Naive thymus-derived CD4-positive, alpha-beta T cell (primary cell): ENCODE results near the gene HOXA6. TPM values are rescaled to one million over a fixed set of nuclear protein-coding genes. Genes with fewer than 3 reads are reported as not detected.

Experiments used
- ATAC-seq: fragments of 150-1000 bp; cut with Tn5 transposase; 2 replicates; pipeline ENCODE4 v1.10.0; 2021; ENCODE audit warnings: mild to moderate bottlenecking, moderate library complexity
- CTCF ChIA-PET: fragments of 350-600 bp; sonication (Branson Sonifier 250); formaldehyde crosslinking; loops from one replicate; lab custom pipeline; 2021; ENCODE audit warnings: antibody characterized with exemption; lab: Charles Lee
- POLR2A ChIA-PET: fragments of 350-600 bp; sonication (Branson Sonifier 250); formaldehyde crosslinking; loops from one replicate; lab custom pipeline; 2021; ENCODE audit warnings: antibody characterized with exemption, inconsistent platforms; lab: Charles Lee
- DNase-seq, 9 donors: peaks; one replicate each; pipeline versions ENCODE4 v3.0.0 to v3.0.0-alpha.2; 2020 to 2022; ENCODE audit warnings: mixed read lengths in 1 of 9
- H3K27ac ChIP-seq: one replicate; pipeline ENCODE4 v1.7.0; 2013; ENCODE audit warnings: mild to moderate bottlenecking, low read depth, low read length, moderate library complexity
- H3K27me3 ChIP-seq, 2 donors: one replicate each; pipeline ENCODE4 v1.7.0; 2013; ENCODE audit warnings: low read length in 2 of 2, mild to moderate bottlenecking in 2 of 2, moderate library complexity in 2 of 2; ENCODE audit not compliant: control insufficient read depth in 2 of 2, insufficient read depth in 2 of 2
- H3K36me3 ChIP-seq, 3 experiments: 1 replicate in 2 of 3; 2 replicates in 1 of 3; pipeline ENCODE4 v1.7.0; 2013; ENCODE audit warnings: low read length in 3 of 3, mild to moderate bottlenecking in 3 of 3, moderate library complexity in 1 of 3; ENCODE audit not compliant: insufficient read depth in 3 of 3, control insufficient read depth in 2 of 3
- H3K4me1 ChIP-seq, 2 donors: one replicate each; pipeline ENCODE4 v1.7.0; 2013; ENCODE audit warnings: low read length in 2 of 2, mild to moderate bottlenecking in 2 of 2, moderate library complexity in 1 of 2; ENCODE audit not compliant: control insufficient read depth in 2 of 2, insufficient read depth in 2 of 2
- H3K4me3 ChIP-seq: 2 replicates; pipeline ENCODE4 v1.7.0; 2013; ENCODE audit warnings: mild to moderate bottlenecking, low read length
- H3K9me3 ChIP-seq, 3 experiments: 1 replicate in 2 of 3; 2 replicates in 1 of 3; pipeline ENCODE4 v1.7.0; 2013; ENCODE audit warnings: low read length in 3 of 3; ENCODE audit not compliant: control insufficient read depth in 2 of 3
- H3K27ac Mint-ChIP-seq, 9 donors: one replicate each; pipeline ENCODE4 v1.8.0; 2020 to 2022; ENCODE audit warnings: mixed read lengths in 9 of 9, mild to moderate bottlenecking in 8 of 9, moderate library complexity in 5 of 9, inconsistent platforms in 2 of 9
- H3K27me3 Mint-ChIP-seq, 5 donors: one replicate each; pipeline ENCODE4 v1.8.0; 2021 to 2022; ENCODE audit warnings: mixed read lengths in 5 of 5, mild to moderate bottlenecking in 1 of 5
- H3K36me3 Mint-ChIP-seq, 5 donors: one replicate each; pipeline ENCODE4 v1.8.0; 2020 to 2022; ENCODE audit warnings: mixed read lengths in 5 of 5, mild to moderate bottlenecking in 3 of 5, inconsistent platforms in 1 of 5
- H3K4me1 Mint-ChIP-seq, 7 donors: one replicate each; pipeline ENCODE4 v1.8.0; 2020 to 2022; ENCODE audit warnings: mixed read lengths in 7 of 7, mild to moderate bottlenecking in 3 of 7, inconsistent platforms in 1 of 7
- H3K4me3 Mint-ChIP-seq, 10 donors: one replicate each; pipeline ENCODE4 v1.8.0; 2020 to 2022; ENCODE audit warnings: mild to moderate bottlenecking in 10 of 10, mixed read lengths in 10 of 10, moderate library complexity in 6 of 10, inconsistent platforms in 2 of 10
- H3K9me3 Mint-ChIP-seq, 11 donors: one replicate each; pipeline ENCODE4 v1.8.0; 2020 to 2022; ENCODE audit warnings: mixed read lengths in 11 of 11, mild to moderate bottlenecking in 4 of 11, inconsistent platforms in 1 of 11, moderate library complexity in 1 of 11
- intact Hi-C, 2 donors: fragments of 100-400 bp; cut with micrococcal nuclease; formaldehyde crosslinking; loops; one replicate each; pipeline ENCODE4 v1.15.1; 2023
- polyA plus RNA-seq, 2 donors: library from polyadenylated mRNA; unstranded; fragments of 300-500 nt; fragmentation: Illumina TruSeq; gene quantifications; one replicate each; pipeline ENCODE4 v1.2.3, GENCODE V29; 2021
- total RNA-seq, 6 experiments: library from RNA in 5 of 6; stranded (reverse) in 5 of 6; gene quantifications; 1 replicate in 5 of 6; 2 replicates in 1 of 6; pipeline ENCODE4 v1.2.3 and lab custom pipeline; 2021 to 2026

The HOXA6 gene
- under 1 TPM in 2 of 5 experiments, not detected in 3; 0.32 to 0.49 TPM for total RNA-seq
- polyA plus RNA-seq: not detected
- not detected for total RNA-seq (lab: John Stamatoyannopoulos, UW)

- H3K4me3 ChIP-seq: no peak within 1 kb of the TSS
- H3K27ac ChIP-seq: no peak within 1 kb of the TSS
- POLR2A ChIA-PET: interaction anchor here (1.2 kb wide), 1 partner anchor 10 kb away, joined by 3 read pairs; no protein-coding TSS in a partner anchor
- Mint-ChIP-seq H3K27me3 (peaks cover 63 to 81% (median 65%) of the 10 kb centered on the region in 5 donors), H3K36me3 (peaks cover 0 to 3% (median 0%) of the 10 kb centered on the region in 5 donors), H3K27ac (peak within 1 kb of the TSS in 3 of 9 donors; percentile 42 to 62 (median 45)), H3K9me3 (peaks cover 0 to 3% (median 0%) of the 10 kb centered on the region in 11 donors), H3K4me3 (peak within 1 kb of the TSS in 9 of 10 donors; percentile 56 to 82 (median 69)), H3K4me1 (peaks cover 10 to 41% (median 28%) of the 10 kb centered on the region in 7 donors)
- DNase-seq: no peak
- CTCF ChIA-PET: interaction anchor here (1.0 to 4.2 kb wide), 2 partner anchors 14 to 460 kb away, joined by 3 to 42 read pairs; no protein-coding TSS in a partner anchor
- intact Hi-C loops: no loop called here
- H3K9me3 ChIP-seq: no peaks in the 10 kb centered on the region
- peaks cover 21 to 26% of the 10 kb centered on the region in 2 donors for H3K4me1 ChIP-seq
- H3K27me3 ChIP-seq: peaks cover 20 to 40% of the 10 kb centered on the region in 2 donors
- H3K36me3 ChIP-seq: no peaks in the 10 kb centered on the region
- no peak for ATAC-seq
Observed at GRCh38 chr7:27147199-27148030, at the start of gene HOXA6. HOXA6 (minus strand) TSS chr7:27147774; CDS start chr7:27147749, 25 bp downstream.

- H3K4me3 ChIP-seq: no peak overlapping the region
- no peak overlapping the region for H3K4me3 Mint-ChIP-seq
- H3K9me3 ChIP-seq: no peaks in the 10 kb centered on the region
- no peaks in the 10 kb centered on the region for H3K36me3 ChIP-seq
- H3K27me3 ChIP-seq: peaks cover 37 to 69% of the 10 kb centered on the region in 2 donors
- H3K4me1 Mint-ChIP-seq: peaks cover 9 to 47% (median 36%) of the 10 kb centered on the region in 7 donors
- intact Hi-C loops: loop anchor here (1.0 to 10.0 kb wide), 15 partner anchors 34 to 1758 kb away; partner anchors contain the start of gene TRIL (in 1 of the 2)
- ChIA-PET POLR2A (interaction anchor here (0.7 kb wide), 1 partner anchor 723 kb away, joined by 3 read pairs; no protein-coding TSS in a partner anchor), CTCF (interaction anchor here (0.6 to 2.4 kb wide), 19 partner anchors 9 to 901 kb away, joined by 3 to 17 read pairs (median 4); no protein-coding TSS in a partner anchor)
- H3K9me3 Mint-ChIP-seq: peaks cover 0 to 12% (median 0%) of the 10 kb centered on the region in 11 donors
- ATAC-seq: peak; percentile 55
- peaks cover 19 to 34% of the 10 kb centered on the region in 2 donors for H3K4me1 ChIP-seq
- peaks cover 78 to 85% (median 80%) of the 10 kb centered on the region in 5 donors for H3K27me3 Mint-ChIP-seq
- no peak overlapping the region for H3K27ac ChIP-seq
- peak overlapping the region in 2 of 9 donors; percentile 69 for H3K27ac Mint-ChIP-seq
- H3K36me3 Mint-ChIP-seq: peaks cover 0 to 5% (median 0%) of the 10 kb centered on the region in 5 donors
- peak; percentile 62 to 82 (median 72) for DNase-seq
Observed at GRCh38 chr7:27196287-27196767, 48.8 kb upstream of the HOXA6 start.

GRCh38 chr7:27194686-27195379, 47.3 kb upstream of the HOXA6 start:
- H3K27ac Mint-ChIP-seq: no peak overlapping the region
- H3K36me3 ChIP-seq: no peaks in the 10 kb centered on the region
- peaks cover 6 to 40% (median 28%) of the 10 kb centered on the region in 7 donors for H3K4me1 Mint-ChIP-seq
- intact Hi-C loops: loop anchor here (5.0 to 10.0 kb wide), 5 partner anchors 33 to 1760 kb away; partner anchors contain the start of gene TRIL (in 1 of the 2)
- no peak for ATAC-seq
- CTCF ChIA-PET: interaction anchor here (0.5 to 2.4 kb wide), 12 partner anchors 11 to 885 kb away, joined by 3 to 17 read pairs (median 8); no protein-coding TSS in a partner anchor
- no peak overlapping the region for H3K27ac ChIP-seq
- peak overlapping the region in 2 of 10 donors; percentile 5 to 51 for H3K4me3 Mint-ChIP-seq
- no peak for DNase-seq
- no peak overlapping the region for H3K4me3 ChIP-seq
- peaks cover 82 to 88% (median 85%) of the 10 kb centered on the region in 5 donors for H3K27me3 Mint-ChIP-seq
- H3K9me3 Mint-ChIP-seq: peaks cover 0 to 12% (median 0%) of the 10 kb centered on the region in 11 donors
- POLR2A ChIA-PET: no interaction called here
- H3K9me3 ChIP-seq: no peaks in the 10 kb centered on the region
- H3K4me1 ChIP-seq: peaks cover 9 to 23% of the 10 kb centered on the region in 2 donors
- H3K36me3 Mint-ChIP-seq: peaks cover 0 to 2% (median 0%) of the 10 kb centered on the region in 5 donors
- H3K27me3 ChIP-seq: peaks cover 28 to 70% of the 10 kb centered on the region in 2 donors

GRCh38 chr7:27194002-27194352, 46.4 kb upstream of the HOXA6 start:
- Mint-ChIP-seq H3K4me3 (peak overlapping the region in 7 of 10 donors; percentile 11 to 84 (median 68)), H3K27me3 (peaks cover 87 to 93% (median 92%) of the 10 kb centered on the region in 5 donors), H3K36me3 (peaks cover 0 to 4% (median 0%) of the 10 kb centered on the region in 5 donors), H3K4me1 (peaks cover 14 to 48% (median 33%) of the 10 kb centered on the region in 7 donors), H3K9me3 (peaks cover 0 to 12% (median 0%) of the 10 kb centered on the region in 11 donors), H3K27ac (peak overlapping the region in 2 of 9 donors; percentile 31 to 66)
- ATAC-seq (no peak), DNase-seq (no peak)
- intact Hi-C loops: loop anchor here (10.0 kb wide), 4 partner anchors 981 to 1761 kb away; partner anchors contain the start of gene TRIL (in 1 of the 2)
- Histone ChIP-seq H3K36me3 (no peaks in the 10 kb centered on the region), H3K27ac (no peak overlapping the region), H3K9me3 (no peaks in the 10 kb centered on the region), H3K27me3 (peaks cover 28 to 77% of the 10 kb centered on the region in 2 donors), H3K4me3 (no peak overlapping the region), H3K4me1 (peaks cover 13 to 25% of the 10 kb centered on the region in 2 donors)
- POLR2A ChIA-PET: no interaction called here
- CTCF ChIA-PET: interaction anchor here (0.5 to 1.8 kb wide), 2 partner anchors 15 to 589 kb away, joined by 3 to 4 read pairs; no protein-coding TSS in a partner anchor

- Mint-ChIP-seq H3K36me3 (peaks cover 0 to 4% (median 0%) of the 10 kb centered on the region in 5 donors), H3K27ac (peak overlapping the region in 2 of 9 donors; percentile 31 to 66), H3K4me3 (peak overlapping the region; percentile 14 to 84 (median 60)), H3K4me1 (peaks cover 18 to 50% (median 34%) of the 10 kb centered on the region in 7 donors), H3K9me3 (peaks cover 0 to 12% (median 0%) of the 10 kb centered on the region in 11 donors), H3K27me3 (peaks cover 87 to 93% (median 92%) of the 10 kb centered on the region in 5 donors)
- CTCF ChIA-PET: no interaction called here
- Histone ChIP-seq H3K27me3 (peaks cover 26 to 77% of the 10 kb centered on the region in 2 donors), H3K36me3 (no peaks in the 10 kb centered on the region), H3K4me1 (peaks cover 14 to 27% of the 10 kb centered on the region in 2 donors), H3K27ac (no peak overlapping the region), H3K4me3 (no peak overlapping the region), H3K9me3 (no peaks in the 10 kb centered on the region)
- intact Hi-C loops: loop anchor here (10.0 kb wide), 4 partner anchors 981 to 1761 kb away; partner anchors contain the start of gene TRIL (in 1 of the 2)
- ATAC-seq: no peak
- DNase-seq: no peak
- POLR2A ChIA-PET: no interaction called here
Observed at GRCh38 chr7:27193335-27194001, 45.9 kb upstream of the HOXA6 start.
